Measurements from ENCODE around the gene ARFGAP3.

The ARFGAP3 gene

DNA sequence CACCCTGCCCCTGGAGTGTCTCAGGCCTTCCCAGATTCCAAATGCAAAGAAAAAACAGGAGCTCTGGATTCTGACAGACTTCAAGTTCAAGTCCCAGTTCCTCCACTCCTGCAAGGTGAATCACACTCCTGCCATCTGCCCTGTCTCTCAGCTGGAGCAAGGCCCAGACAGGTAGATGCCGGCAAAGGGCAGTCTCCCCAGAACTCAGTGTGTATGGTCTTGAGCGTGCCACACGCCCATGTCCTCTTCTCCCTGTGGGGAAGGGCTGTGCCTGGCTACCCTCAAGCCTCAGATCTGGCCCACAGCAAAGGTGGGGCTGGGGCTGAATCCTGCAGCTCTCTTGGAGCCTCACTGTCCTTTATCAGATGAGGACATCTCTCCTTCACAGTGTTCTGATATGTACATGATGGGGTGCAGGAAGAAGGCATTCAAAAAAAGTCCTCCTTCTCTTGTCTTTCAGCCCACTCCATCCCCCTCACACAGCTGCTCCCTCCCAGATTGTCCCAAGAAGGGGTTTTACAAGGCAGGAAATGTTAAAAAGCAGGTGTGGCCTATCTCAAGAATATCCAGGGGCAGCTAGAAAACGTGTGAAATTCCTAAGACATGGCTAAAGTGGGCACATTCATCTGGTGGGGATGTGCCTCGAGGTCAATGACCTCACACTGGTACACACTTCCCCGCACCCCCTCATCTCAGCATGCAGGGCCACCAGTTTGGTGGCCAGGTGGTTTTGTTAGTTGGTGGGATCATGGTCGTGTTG is 27.7 kb upstream of the ARFGAP3 start:
- DNase-seq (ENCODE audit: low read depth in 1 of 2, low spot score in 1 of 2) = no peak

DNA sequence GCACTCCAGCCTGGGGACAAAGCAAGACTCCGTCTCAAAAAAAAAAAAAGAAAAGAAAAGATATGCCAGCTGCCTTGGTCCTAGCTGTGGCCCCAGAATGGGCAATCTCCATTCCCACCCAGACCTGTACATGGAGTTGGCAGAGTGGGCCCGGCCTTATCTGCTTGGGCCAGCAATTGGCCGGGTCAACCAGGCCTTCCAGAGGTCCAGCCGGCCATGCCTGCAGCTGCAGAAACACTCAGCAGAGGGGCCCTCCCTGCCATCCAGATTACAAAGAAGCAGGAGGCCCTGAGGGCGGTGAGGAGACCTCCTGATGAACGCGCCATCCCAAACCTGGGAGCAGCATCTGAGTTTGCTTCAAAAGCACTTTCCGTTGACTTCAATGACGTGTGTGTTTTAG is 26.9 kb upstream of the ARFGAP3 start:
- no peak for DNase-seq (ENCODE audit: low read depth in 1 of 2, low spot score in 1 of 2)

- no peak for DNase-seq (ENCODE audit: low read depth in 1 of 2, low spot score in 1 of 2)
Measured at GRCh38 chr22:42883121-42883520, 26.0 kb upstream of the ARFGAP3 start.

GRCh38 chr22:42881982-42882656 is 25.0 kb upstream of the ARFGAP3 start:
- DNase-seq (ENCODE audit: low read depth in 1 of 2, low spot score in 1 of 2) = no peak

DNA sequence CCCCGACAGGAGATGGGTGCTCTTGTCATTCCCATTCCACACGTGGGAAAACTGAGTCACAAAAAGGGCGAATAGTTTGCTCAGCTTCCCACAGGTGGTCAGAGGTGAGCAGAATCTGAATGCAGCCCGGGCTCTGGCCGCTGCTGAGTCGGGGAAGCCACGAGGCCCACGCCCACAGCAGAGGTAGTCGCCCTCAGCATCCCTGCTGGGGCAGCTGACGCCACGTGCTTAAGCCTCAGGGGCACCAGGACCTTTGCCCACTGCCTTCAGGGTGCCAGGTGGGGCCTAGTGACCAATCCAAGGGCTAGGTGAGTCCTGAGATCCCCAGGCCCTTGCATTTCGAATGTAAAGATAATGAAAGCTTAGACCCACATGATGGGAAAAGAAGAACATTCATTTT is 24.2 kb upstream of the ARFGAP3 start:
- no peak for DNase-seq (ENCODE audit: low read depth in 1 of 2, low spot score in 1 of 2)

GRCh38 chr22:42880815-42881214 is 23.7 kb upstream of the ARFGAP3 start:
- no peak for DNase-seq (ENCODE audit: low read depth in 1 of 2, low spot score in 1 of 2)

DNA sequence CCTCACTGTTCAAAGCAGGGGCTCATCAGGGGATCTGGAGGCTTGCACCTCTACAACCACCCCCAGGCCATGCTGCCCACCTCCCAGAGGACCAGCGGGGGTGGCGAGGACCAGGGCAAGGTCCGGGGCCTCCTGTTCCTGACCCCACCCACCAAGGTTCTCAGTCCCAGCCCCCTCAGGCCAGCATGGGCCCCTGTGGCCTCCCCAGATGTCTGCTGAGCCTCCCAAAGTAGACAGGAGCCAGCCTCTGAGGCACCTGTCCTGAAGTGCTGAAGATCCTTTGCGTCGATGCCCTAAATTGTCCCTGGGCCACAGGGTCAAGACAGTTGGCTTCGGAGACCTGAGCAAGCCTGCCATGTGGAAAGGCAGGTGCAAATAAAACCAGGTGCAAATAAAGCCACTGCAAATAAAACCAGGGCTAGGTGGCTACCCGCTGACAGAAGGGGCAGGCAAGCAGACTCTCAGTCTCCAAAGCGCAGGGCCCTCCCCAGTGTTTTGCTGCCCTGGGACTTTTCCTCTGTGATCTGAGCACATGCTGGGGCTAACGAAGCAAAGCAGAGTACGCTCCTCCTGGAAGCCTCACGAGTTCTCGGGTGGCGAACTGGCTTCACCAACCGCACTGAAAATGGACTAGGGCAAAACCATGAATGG is 22.4 kb upstream of the ARFGAP3 start:
- DNase-seq (ENCODE audit: low read depth in 1 of 2, low spot score in 1 of 2) = no peak

DNA sequence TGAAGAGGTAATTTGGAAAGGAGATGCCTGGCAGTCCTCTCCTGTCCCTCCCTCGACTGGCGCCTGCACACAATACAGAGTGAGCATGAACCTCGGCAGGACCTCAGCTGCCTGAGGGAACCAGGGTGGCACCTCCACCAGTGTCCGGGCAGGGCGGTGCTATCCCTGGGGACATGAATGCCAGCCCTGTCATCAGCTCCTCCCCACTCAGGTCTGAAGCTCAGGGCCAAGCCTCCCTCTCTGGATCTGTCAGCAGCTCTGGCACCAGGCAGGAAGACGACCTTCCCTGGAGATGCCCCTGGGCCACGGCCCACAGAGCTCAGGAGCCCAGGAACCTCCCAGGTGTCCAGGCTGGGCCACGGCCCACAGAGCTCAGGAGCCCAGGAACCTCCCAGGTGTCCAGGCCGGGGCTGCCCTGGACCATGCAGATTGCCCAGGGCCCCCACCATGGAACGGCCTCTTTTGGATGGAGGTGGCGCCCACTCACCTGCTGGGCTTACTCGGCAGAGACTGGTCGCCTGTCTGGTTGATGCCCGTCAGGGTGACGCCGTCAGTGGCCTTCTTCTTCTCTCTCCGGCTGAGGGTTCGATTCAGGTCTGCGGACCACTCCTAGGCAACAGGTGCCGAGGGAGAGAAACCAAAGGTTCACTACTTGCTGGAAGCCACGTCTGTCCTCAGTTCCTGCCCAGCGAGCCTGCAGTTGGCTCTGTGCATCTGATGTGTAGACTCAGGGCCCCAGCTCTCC is 21.7 kb upstream of the ARFGAP3 start:
- no peak for DNase-seq (ENCODE audit: low read depth in 1 of 2, low spot score in 1 of 2)

DNA sequence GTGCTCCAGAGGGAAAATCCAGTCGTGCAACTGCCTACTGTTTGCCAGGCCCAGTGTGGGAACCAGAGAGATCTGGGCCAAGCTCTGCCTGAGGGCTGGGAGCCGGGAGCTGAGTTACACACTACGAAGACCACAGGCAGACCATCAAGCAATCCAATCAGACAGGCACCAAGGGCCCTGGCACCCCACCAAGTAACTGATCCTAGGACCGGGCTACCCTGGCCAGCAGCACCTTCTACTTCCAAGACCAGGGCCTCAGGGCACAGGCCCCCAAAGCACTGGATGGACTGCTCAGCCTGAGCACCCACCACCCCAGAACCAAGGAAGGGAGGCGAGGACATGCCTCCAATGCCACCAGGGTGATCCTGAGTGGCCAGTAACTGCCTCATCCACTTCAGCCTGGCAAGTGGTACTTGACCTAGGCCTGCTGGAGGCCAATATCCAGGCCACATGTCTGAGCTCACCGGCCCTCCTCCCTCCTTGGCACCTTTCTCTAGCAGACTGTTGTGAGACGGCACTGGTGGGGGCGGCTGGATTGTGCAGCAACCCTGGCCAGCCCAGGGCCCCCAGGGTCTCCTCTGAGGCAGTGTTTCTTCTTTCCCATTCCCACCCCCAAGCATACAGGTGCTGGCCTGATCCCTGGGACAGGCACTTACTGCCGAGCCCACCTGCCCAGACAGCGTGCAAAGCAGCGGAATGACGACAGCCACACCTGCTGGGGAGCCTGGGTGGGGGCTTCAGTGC is 20.7 kb upstream of the ARFGAP3 start:
- DNase-seq (ENCODE audit: low read depth in 1 of 2, low spot score in 1 of 2) = no peak

DNA sequence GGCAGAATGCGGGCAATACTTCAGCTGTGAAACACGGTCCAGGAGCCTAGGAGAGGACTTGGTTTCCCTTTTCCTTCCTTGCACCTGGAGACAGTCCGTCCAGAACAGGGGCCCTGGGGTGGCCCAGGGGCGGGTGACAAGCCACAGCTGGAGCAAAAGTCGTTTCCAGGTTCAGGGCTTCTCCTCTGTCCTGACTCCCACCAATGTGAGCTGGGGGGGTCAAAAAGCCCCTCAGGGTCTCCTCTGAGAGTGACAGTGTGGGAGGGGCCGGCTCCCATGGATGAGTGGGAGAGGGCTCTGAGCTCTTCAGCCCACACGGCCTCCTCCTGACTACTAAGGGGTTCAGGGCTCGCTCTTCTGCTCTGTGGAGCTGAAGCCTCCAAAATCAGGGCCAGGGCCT is 20.1 kb upstream of the ARFGAP3 start:
- no peak for DNase-seq (ENCODE audit: low read depth in 1 of 2, low spot score in 1 of 2)

DNA sequence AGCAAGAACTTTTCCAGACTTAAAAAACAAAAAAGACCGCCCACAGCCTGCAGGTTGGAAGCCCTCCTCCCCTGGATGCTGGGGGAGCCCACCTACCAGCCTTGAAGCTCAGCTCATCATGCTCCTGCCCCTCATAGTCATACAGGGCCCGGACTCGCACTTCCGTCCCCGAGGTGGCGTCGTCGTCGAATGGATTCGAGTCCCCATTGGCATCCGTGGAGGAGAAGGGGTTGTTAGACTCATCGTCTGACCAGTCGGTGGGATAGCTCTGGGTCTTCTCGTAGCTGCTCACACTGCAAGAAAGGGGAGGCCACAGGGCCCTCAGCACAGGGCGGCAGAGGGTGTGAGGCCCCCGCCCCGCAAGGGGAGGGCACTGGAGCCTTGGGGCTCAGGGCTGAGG is 19.0 kb upstream of the ARFGAP3 start:
- no peak for DNase-seq (ENCODE audit: low read depth in 1 of 2, low spot score in 1 of 2)

- no peak for DNase-seq (ENCODE audit: low read depth in 1 of 2, low spot score in 1 of 2)
Measured at GRCh38 chr22:42874010-42874409, 16.9 kb upstream of the ARFGAP3 start.

GRCh38 chr22:42873356-42873755 is 16.3 kb upstream of the ARFGAP3 start:
- no peak for DNase-seq (ENCODE audit: low read depth in 1 of 2, low spot score in 1 of 2)

DNA sequence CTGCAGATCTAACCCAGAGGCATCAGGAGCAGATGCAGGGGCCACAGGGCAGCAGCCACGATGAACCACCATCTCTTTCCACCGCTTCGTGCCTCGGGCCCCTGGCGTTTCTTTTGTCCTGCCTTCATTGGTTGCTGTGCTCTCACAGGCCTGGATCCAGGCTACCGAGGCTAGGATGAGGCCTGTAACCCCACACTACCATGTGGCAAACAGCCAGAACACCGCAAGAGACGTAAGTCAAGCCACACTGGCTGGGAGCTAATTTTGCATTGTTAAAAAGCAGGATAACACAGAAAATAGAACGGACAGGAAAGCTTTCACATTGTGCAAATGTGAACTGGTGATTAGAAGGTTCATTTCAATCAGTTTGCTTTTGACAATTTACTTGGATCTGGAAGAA is 15.7 kb upstream of the ARFGAP3 start:
- DNase-seq (ENCODE audit: low read depth in 1 of 2, low spot score in 1 of 2) = no peak

GRCh38 chr22:42871146-42872050 is 14.3 kb upstream of the ARFGAP3 start:
- no peak for DNase-seq (ENCODE audit: low read depth in 1 of 2, low spot score in 1 of 2)

GRCh38 chr22:42869888-42870480 is 12.9 kb upstream of the ARFGAP3 start:
- DNase-seq (ENCODE audit: low read depth in 1 of 2, low spot score in 1 of 2) = no peak

DNA sequence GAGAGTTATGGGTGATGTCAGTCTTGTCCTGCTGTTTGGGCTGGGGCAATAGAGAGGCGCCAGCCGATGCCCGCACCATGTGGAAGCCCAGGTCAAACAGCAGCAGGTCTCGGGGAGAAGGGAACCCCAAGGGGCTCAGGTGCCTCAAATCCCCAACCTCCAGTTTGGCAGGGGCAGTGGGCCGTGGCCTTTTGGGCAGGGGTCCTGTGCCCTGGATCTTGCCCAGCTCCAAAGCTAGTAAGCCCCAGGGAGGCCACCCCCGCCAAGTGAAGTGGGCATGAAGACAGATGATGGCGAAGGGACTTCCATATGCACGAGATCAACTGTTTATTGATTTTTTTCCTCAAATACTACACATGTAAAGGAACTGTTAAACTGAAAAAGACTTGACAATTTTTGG is 12.4 kb upstream of the ARFGAP3 start:
- no peak for DNase-seq (ENCODE audit: low read depth in 1 of 2, low spot score in 1 of 2)

DNA sequence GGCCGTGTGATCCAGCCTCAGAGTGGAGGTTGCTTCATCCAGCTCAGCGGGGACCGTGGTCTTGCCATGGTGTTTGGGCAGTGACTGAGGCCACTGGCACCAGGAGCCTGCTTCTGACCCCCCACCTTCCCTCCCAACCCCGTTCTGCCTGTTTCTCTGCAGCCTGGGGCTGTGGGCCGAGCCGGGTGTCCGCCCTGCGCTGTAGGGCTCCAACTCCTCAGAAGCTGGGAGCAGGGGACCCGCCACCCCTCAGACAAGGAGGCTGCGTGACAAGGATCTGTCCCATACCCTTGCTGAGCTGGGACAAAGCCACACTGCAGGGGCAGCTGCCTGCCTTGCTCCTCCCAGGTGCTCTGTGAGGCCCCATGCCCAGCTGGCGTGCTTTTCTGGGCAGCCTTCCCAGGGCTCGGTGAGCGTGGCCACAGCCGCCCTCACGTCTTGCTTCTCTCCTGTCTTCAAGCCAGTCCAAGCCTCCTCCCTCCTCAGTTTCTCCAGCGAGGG is 11.7 kb upstream of the ARFGAP3 start:
- no peak for DNase-seq (ENCODE audit: low read depth in 1 of 2, low spot score in 1 of 2)

GRCh38 chr22:42866100-42866499 is 9.0 kb upstream of the ARFGAP3 start:
- no peak for DNase-seq (ENCODE audit: low read depth in 1 of 2, low spot score in 1 of 2)
